Measurements from ENCODE around the gene KRT76. TPM values are rescaled to one million over a fixed set of nuclear protein-coding genes. Genes with fewer than 3 reads are reported as not detected.
"Not testable (repeated sequence)": the region's sequence is repeated elsewhere in the genome, so short reads cannot be mapped to it uniquely, and the experiment has no call there.

KRT76 gene
- total RNA-seq, 3 donors from 2014 or later, result not detected

- DNase-seq (no peak), ATAC-seq (no peak)
- Mint-ChIP-seq H3K9me3 (no peaks in the 10 kb centered on the region), H3K27me3 (ENCODE audit: low read depth) (no peaks in the 10 kb centered on the region), H3K4me1 (ENCODE audit: low read depth) (no peaks in the 10 kb centered on the region), H3K4me3 (no peak overlapping the region), H3K36me3 (ENCODE audit: insufficient read depth) (no peaks in the 10 kb centered on the region)
Observed at GRCh38 chr12:52796839-52797528, 19.8 kb upstream of the KRT76 start.

DNA sequence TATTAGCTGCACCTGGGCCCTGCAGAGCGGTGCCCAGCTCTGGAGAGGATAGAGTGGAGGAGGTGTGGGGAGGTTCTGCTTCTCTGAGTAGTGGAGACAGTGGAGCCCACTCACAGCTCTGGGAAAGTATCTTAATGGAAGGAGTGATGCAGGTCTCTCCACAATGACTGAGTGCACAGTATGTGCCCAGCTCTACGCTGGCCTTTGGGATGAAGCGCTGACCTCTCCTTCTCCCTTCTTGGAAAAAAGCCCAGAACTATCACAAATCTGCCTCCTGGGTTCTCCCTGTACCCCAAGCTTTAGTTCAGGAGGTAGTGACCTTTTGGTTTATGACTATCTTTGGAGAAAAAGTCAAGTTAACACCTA, 19.3 kb upstream of the KRT76 start:
- ATAC-seq, result no peak
- no peaks in the 10 kb centered on the region for H3K9me3 Mint-ChIP-seq

GRCh38 chr12:52795694-52796428, 18.7 kb upstream of the KRT76 start, which contains the start of gene KRT3:
Gene KRT3 (minus strand): TSS chr12:52796117. CDS start chr12:52796042, 75 bp downstream.
- Mint-ChIP-seq H3K36me3 (ENCODE audit: insufficient read depth) (no peaks in the 10 kb centered on the region), H3K9me3 (no peaks in the 10 kb centered on the region), H3K27me3 (ENCODE audit: low read depth) (peaks cover 4% of the 10 kb centered on the region), H3K4me1 (ENCODE audit: low read depth) (no peaks in the 10 kb centered on the region), H3K4me3 (no peak within 1 kb of the TSS)
- DNase-seq, result no peak
- no peak for ATAC-seq

More for the DNA sequence above, 19.3 kb upstream of the KRT76 start:
- Mint-ChIP-seq H3K4me3 (no peak overlapping the region), H3K4me1 (ENCODE audit: low read depth) (no peaks in the 10 kb centered on the region), H3K27me3 (ENCODE audit: low read depth) (peaks cover 4% of the 10 kb centered on the region), H3K36me3 (ENCODE audit: insufficient read depth) (no peaks in the 10 kb centered on the region)
- no peak for DNase-seq

- not testable (repeated sequence) for DNase-seq; H3K4me3 Mint-ChIP-seq; H3K36me3 Mint-ChIP-seq (ENCODE audit: insufficient read depth); H3K27me3 Mint-ChIP-seq (ENCODE audit: low read depth); ATAC-seq; H3K4me1 Mint-ChIP-seq (ENCODE audit: low read depth); H3K9me3 Mint-ChIP-seq
Observed at GRCh38 chr12:52795332-52795674, 18.2 kb upstream of the KRT76 start.

DNA sequence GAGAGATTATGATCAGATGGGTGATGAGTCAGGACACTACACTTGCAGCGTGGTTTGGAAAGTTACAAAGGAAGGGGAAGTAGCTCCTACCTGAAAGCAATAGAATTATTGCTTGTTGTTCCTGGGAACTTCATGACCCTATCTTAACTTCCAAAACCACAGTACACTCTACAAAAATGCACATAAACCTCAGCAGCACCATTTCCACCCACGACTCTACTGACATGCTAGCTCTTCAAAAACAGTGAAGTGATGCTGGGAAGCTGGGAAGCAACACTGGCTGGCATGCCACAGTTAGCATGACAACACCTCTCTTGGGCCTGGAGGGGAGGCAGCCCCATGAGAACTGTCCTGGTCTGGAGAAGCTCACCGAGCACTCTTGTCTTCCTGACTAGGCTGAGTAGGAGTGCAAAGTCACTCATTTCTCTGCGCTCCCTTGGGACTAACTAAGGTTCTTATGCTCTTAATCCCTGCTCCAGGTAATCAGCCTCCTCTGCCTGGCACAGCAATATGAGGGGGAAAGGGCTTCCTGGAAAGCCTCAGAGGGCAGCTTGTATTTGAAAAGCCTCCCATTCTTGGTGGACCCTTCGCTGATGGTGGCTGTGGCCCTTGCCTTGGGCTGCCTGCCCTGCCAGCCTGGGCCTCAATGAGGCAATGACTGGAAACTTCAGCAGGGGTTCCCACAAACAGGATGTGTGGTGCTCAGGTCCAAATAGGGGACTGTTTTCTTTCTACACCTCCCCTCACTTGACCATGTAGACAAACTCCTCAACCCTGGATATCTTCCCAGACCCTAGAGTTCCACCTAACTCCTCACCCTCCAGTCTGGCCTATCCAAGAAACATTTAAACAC, 17.6 kb upstream of the KRT76 start:
- no peak overlapping the region for H3K4me3 Mint-ChIP-seq
- H3K9me3 Mint-ChIP-seq, result no peaks in the 10 kb centered on the region
- no peak for DNase-seq
- H3K36me3 Mint-ChIP-seq (ENCODE audit: insufficient read depth), result no peaks in the 10 kb centered on the region
- H3K4me1 Mint-ChIP-seq (ENCODE audit: low read depth), result no peaks in the 10 kb centered on the region
- ATAC-seq, result peak in 1 of 2 donors; percentile 56
- peaks cover 14% of the 10 kb centered on the region for H3K27me3 Mint-ChIP-seq (ENCODE audit: low read depth)

DNA sequence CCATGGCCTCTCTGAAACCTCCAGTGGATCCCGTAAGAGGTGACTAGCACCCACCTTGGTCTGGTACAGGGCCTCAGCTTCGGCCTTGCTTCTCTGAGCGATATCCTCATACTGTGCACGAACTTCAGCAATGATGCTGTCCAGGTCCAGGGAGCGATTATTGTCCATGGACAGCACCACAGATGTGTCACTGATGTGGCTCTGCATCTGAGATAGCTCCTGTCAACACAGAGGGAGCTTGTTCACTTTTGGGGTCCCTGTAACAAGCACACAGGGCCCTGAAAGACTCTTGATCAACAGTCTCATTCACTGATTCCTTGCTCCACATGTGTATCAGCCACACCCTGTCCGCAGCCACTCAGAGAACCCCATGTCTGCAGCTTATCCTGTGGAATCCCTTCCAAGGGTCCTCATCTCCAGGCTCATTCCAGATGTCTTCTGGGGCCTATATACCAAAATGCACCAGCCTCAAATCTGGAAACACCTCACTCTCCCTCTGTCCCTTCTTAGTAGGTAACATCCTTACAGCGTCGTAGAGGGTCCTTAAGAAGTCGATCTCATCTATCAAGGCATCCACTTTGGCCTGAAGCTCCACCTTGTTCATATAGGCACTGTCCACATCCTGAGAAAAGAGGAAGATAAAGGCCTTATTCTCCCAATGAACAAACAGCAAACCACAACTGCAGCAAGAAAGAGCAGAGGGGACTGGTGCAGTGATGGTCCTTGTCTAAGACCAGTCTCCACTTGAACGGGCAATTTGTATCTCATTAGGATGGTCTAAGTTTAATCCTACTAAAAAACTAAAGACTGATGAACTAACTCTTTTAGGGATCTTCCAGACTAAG, 15.3 kb upstream of the KRT76 start:
- Mint-ChIP-seq H3K36me3 (ENCODE audit: insufficient read depth) (no peaks in the 10 kb centered on the region), H3K27me3 (ENCODE audit: low read depth) (peaks cover 26% of the 10 kb centered on the region), H3K4me1 (ENCODE audit: low read depth) (peaks cover 7% of the 10 kb centered on the region), H3K9me3 (no peaks in the 10 kb centered on the region), H3K4me3 (no peak overlapping the region)
- DNase-seq (no peak), ATAC-seq (no peak)

DNA sequence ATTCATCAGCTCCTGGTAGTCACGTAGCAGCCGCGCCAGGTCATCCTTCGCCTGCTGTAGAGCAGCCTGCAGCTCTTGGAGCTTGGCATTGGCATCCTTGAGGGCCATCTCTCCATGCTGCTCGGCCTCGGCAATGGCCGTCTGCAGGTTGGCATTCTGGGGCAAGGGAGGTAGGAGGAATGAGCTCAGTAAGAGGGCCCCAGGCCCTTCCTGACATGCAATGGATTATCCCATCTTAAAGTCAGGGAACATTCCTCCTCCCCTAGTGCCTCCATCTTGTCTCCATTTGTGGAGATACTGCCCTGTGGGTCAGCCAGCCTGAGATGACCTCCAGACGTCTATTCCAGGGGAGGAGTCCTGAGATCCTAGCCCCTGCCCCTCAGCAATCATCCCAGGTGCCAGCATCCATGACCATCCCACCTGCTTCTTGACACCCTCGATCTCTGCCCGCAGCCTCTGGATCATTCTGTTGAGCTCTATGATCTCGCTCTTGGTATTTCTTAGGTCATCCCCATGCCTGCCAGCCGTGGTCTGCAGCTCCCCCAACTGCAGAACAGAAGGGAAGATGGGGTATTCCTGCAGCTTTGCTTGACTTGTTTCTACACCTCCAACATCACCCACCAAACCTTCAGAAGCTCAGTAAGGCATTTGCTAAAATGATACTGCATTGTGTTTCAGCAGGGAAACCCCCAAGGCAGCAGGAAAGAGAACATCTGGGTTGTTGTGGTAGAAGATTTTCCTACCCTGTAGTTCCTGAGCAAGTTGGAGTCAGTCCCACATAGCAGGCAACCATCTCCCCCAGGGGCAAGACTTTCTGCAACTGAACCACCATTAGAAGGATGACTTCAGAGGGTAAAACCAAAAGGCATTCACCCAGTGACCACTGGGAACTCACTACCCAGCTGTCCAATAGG, 14.4 kb upstream of the KRT76 start:
- H3K4me1 Mint-ChIP-seq (ENCODE audit: low read depth), result peaks cover 7% of the 10 kb centered on the region
- H3K27me3 Mint-ChIP-seq (ENCODE audit: low read depth), result peaks cover 26% of the 10 kb centered on the region
- H3K36me3 Mint-ChIP-seq (ENCODE audit: insufficient read depth), result no peaks in the 10 kb centered on the region
- H3K4me3 Mint-ChIP-seq, result no peak overlapping the region
- ATAC-seq (no peak), DNase-seq (no peak)
- no peaks in the 10 kb centered on the region for H3K9me3 Mint-ChIP-seq

GRCh38 chr12:52790427-52791270, 13.5 kb upstream of the KRT76 start:
- H3K36me3 Mint-ChIP-seq (ENCODE audit: insufficient read depth), result no peaks in the 10 kb centered on the region
- peaks cover 7% of the 10 kb centered on the region for H3K4me1 Mint-ChIP-seq (ENCODE audit: low read depth)
- DNase-seq, result no peak
- peaks cover 26% of the 10 kb centered on the region for H3K27me3 Mint-ChIP-seq (ENCODE audit: low read depth)
- H3K4me3 Mint-ChIP-seq, result no peak overlapping the region
- peaks cover 2% of the 10 kb centered on the region for H3K9me3 Mint-ChIP-seq
- no peak for ATAC-seq

GRCh38 chr12:52789637-52790426, 12.7 kb upstream of the KRT76 start:
- no peak for DNase-seq
- Mint-ChIP-seq H3K36me3 (ENCODE audit: insufficient read depth) (no peaks in the 10 kb centered on the region), H3K4me3 (peak overlapping the region; percentile 8), H3K27me3 (ENCODE audit: low read depth) (peaks cover 31% of the 10 kb centered on the region), H3K4me1 (ENCODE audit: low read depth) (peaks cover 7% of the 10 kb centered on the region), H3K9me3 (peaks cover 3% of the 10 kb centered on the region)
- peak in 1 of 2 donors; percentile 25 for ATAC-seq

DNA sequence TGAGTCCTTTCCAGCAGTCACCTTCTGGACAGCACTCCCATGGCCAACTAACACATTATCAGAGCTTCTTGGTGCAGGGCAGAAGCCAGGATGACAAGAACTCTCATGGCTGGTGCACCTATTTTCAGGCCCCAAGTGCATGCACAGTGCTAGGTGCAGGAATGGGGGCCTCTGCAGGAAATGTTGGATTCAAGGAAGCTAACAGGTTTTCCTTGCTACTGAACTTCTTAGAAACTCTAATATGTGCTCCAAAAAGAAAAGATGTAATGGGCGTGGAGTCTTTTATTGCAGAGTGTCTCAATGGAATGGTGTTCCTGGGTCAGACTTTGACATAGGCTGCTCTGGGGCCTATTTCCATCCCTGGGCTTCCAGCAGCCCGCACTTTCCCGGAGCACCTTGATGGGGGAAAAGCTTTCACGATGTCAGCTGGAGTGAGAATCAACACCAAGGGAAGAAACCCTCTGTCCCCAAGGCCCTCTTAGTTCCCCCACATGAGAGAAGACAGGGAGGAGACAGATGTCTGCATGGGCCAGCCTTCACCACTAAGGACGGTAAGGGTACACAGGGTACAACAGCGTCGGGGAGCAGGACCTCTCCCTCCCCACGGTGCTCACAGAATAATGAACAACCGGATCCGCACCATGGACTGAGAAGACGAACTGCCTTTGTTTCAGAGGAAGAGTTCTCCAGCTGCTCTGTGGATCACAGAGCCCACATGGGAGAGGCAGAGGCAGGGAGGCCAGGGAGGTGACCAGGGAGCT, 11.9 kb upstream of the KRT76 start:
- H3K4me1 Mint-ChIP-seq (ENCODE audit: low read depth), result peaks cover 7% of the 10 kb centered on the region
- ATAC-seq (no peak), DNase-seq (no peak)
- no peaks in the 10 kb centered on the region for H3K36me3 Mint-ChIP-seq (ENCODE audit: insufficient read depth)
- peaks cover 3% of the 10 kb centered on the region for H3K9me3 Mint-ChIP-seq
- H3K4me3 Mint-ChIP-seq, result peak overlapping the region; percentile 8
- H3K27me3 Mint-ChIP-seq (ENCODE audit: low read depth), result peaks cover 33% of the 10 kb centered on the region

GRCh38 chr12:52788192-52788875, 11.2 kb upstream of the KRT76 start:
- Mint-ChIP-seq H3K36me3 (ENCODE audit: insufficient read depth) (no peaks in the 10 kb centered on the region), H3K4me3 (no peak overlapping the region), H3K9me3 (peaks cover 3% of the 10 kb centered on the region), H3K27me3 (ENCODE audit: low read depth) (peaks cover 36% of the 10 kb centered on the region), H3K4me1 (ENCODE audit: low read depth) (peaks cover 7% of the 10 kb centered on the region)
- ATAC-seq (no peak), DNase-seq (no peak)
